MG63 (cell line): ENCODE data around the gene DOHH. TPM values are rescaled to one million over a fixed set of nuclear protein-coding genes. Genes with fewer than 3 reads are reported as not detected.
A peak's percentile ranks its signal among the peaks of the same experiment; 100 is the strongest.
"Not testable (repeated sequence)": the region's sequence is repeated elsewhere in the genome, so short reads cannot be mapped to it uniquely, and the experiment has no call there.

Experiments used
- DNase-seq: peaks from one replicate; pipeline ENCODE4 v3.0.0-alpha.2; 2020
- H3K27me3 ChIP-seq: fragments of 250-450 bp; sonication (Bioruptor Pico); 2 replicates; pipeline ENCODE4 v1.5.1; 2020; ENCODE audit warnings: mild to moderate bottlenecking, moderate library complexity
- H3K36me3 ChIP-seq: fragments of 250-450 bp; sonication (Bioruptor Pico); 2 replicates; pipeline ENCODE4 v1.5.1; 2020; ENCODE audit warnings: mild to moderate bottlenecking, moderate library complexity
- H3K4me3 ChIP-seq: fragments of 250-450 bp; sonication (Bioruptor Pico); 2 replicates; pipeline ENCODE4 v1.5.1; 2020; ENCODE audit warnings: mild to moderate bottlenecking, moderate library complexity
- H3K9me3 ChIP-seq: fragments of 250-450 bp; sonication (Bioruptor Pico); 2 replicates; pipeline ENCODE4 v1.5.1; 2020; ENCODE audit warnings: mild to moderate bottlenecking, moderate library complexity
- total RNA-seq: library from RNA; depleted of rRNA; stranded (reverse); fragments of >200 nt; shearing (Covaris generic); gene quantifications from 2 replicates; pipeline ENCODE4 v1.2.3, GENCODE V29; 2014; ENCODE audit warnings: low replicate concordance

DOHH gene
- total RNA-seq, 1 experiment from 2014 or later, result 34.5 TPM

- peaks cover 2% of the 10 kb centered on the region; the same call in 1 of the 2 replicates for H3K9me3 ChIP-seq
- DNase-seq, result no peak
- peaks cover 2% of the 10 kb centered on the region for H3K36me3 ChIP-seq
- no peak overlapping the region for H3K4me3 ChIP-seq
- no peaks in the 10 kb centered on the region for H3K27me3 ChIP-seq
Measured at GRCh38 chr19:3464587-3465235, 35.8 kb downstream of the DOHH start.

- no peak for DNase-seq
- Histone ChIP-seq H3K27me3 (no peaks in the 10 kb centered on the region), H3K36me3 (peaks cover 4% of the 10 kb centered on the region), H3K9me3 (peaks cover 2% of the 10 kb centered on the region; the same call in 1 of the 2 replicates), H3K4me3 (no peak overlapping the region)
Measured at GRCh38 chr19:3463714-3464586, 36.5 kb downstream of the DOHH start.

GRCh38 chr19:3462991-3463713, 37.3 kb downstream of the DOHH start:
- no peaks in the 10 kb centered on the region for H3K27me3 ChIP-seq
- DNase-seq, result no peak
- peaks cover 2% of the 10 kb centered on the region; the same call in 1 of the 2 replicates for H3K9me3 ChIP-seq
- H3K36me3 ChIP-seq, result peaks cover 4% of the 10 kb centered on the region
- H3K4me3 ChIP-seq, result no peak overlapping the region

- peaks cover 4% of the 10 kb centered on the region for H3K36me3 ChIP-seq
- H3K9me3 ChIP-seq, result no peaks in the 10 kb centered on the region
- no peak overlapping the region for H3K4me3 ChIP-seq
- H3K27me3 ChIP-seq, result no peaks in the 10 kb centered on the region
- no peak for DNase-seq
Measured at GRCh38 chr19:3459965-3460582, 40.4 kb downstream of the DOHH start.

- Histone ChIP-seq H3K9me3 (no peaks in the 10 kb centered on the region), H3K27me3 (no peaks in the 10 kb centered on the region), H3K36me3 (peaks cover 8% of the 10 kb centered on the region), H3K4me3 (no peak overlapping the region)
- DNase-seq, result peak; percentile 43
Measured at GRCh38 chr19:3459089-3459881, 41.2 kb downstream of the DOHH start.

- Histone ChIP-seq H3K27me3 (no peaks in the 10 kb centered on the region), H3K36me3 (peaks cover 11% of the 10 kb centered on the region)
- no peak for DNase-seq
Measured at GRCh38 chr19:3458229-3459088, 42.0 kb downstream of the DOHH start.

GRCh38 chr19:3457528-3458228, 42.8 kb downstream of the DOHH start:
- no peak overlapping the region for H3K4me3 ChIP-seq
- H3K9me3 ChIP-seq, result no peaks in the 10 kb centered on the region
- no peaks in the 10 kb centered on the region for H3K27me3 ChIP-seq
- H3K36me3 ChIP-seq, result peaks cover 17% of the 10 kb centered on the region
- DNase-seq, result no peak

More at GRCh38 chr19:3458229-3459088, 42.0 kb downstream of the DOHH start:
- H3K4me3 ChIP-seq, result no peak overlapping the region
- no peaks in the 10 kb centered on the region for H3K9me3 ChIP-seq

GRCh38 chr19:3456925-3457527, 43.4 kb downstream of the DOHH start:
- no peak for DNase-seq
- Histone ChIP-seq H3K9me3 (no peaks in the 10 kb centered on the region), H3K27me3 (no peaks in the 10 kb centered on the region), H3K36me3 (peaks cover 23% of the 10 kb centered on the region), H3K4me3 (no peak overlapping the region)

GRCh38 chr19:3455960-3456601, 44.4 kb downstream of the DOHH start:
- Histone ChIP-seq H3K36me3 (peaks cover 25% of the 10 kb centered on the region), H3K9me3 (no peaks in the 10 kb centered on the region), H3K27me3 (no peaks in the 10 kb centered on the region), H3K4me3 (no peak overlapping the region)
- DNase-seq, result no peak

- no peak for DNase-seq
- no peaks in the 10 kb centered on the region for H3K9me3 ChIP-seq
Measured at GRCh38 chr19:3455393-3455955, 45.0 kb downstream of the DOHH start.

GRCh38 chr19:3454656-3455392, 45.6 kb downstream of the DOHH start:
- no peak overlapping the region for H3K4me3 ChIP-seq
- peaks cover 24% of the 10 kb centered on the region for H3K36me3 ChIP-seq
- H3K9me3 ChIP-seq, result no peaks in the 10 kb centered on the region
- DNase-seq, result no peak
- no peaks in the 10 kb centered on the region for H3K27me3 ChIP-seq

More at GRCh38 chr19:3455393-3455955, 45.0 kb downstream of the DOHH start:
- Histone ChIP-seq H3K4me3 (no peak overlapping the region), H3K27me3 (no peaks in the 10 kb centered on the region), H3K36me3 (peaks cover 25% of the 10 kb centered on the region)

- Histone ChIP-seq H3K9me3 (no peaks in the 10 kb centered on the region), H3K36me3 (peaks cover 26% of the 10 kb centered on the region), H3K4me3 (no peak overlapping the region), H3K27me3 (no peaks in the 10 kb centered on the region)
- no peak for DNase-seq
Measured at GRCh38 chr19:3453840-3454239, 46.6 kb downstream of the DOHH start.

GRCh38 chr19:3452942-3453214, 47.6 kb downstream of the DOHH start:
- DNase-seq, H3K4me3 ChIP-seq, H3K9me3 ChIP-seq, H3K27me3 ChIP-seq: not testable (repeated sequence)
- peaks cover 26% of the 10 kb centered on the region for H3K36me3 ChIP-seq
